Measurements from ENCODE around the gene PIGM. TPM values are rescaled to one million over a fixed set of nuclear protein-coding genes. Genes with fewer than 3 reads are reported as not detected.
A peak's percentile ranks its signal among the peaks of the same experiment; 100 is the strongest.

The PIGM gene
- total and polyA plus RNA-seq, 2 experiments from 2014 or later = 5.0 TPM

GRCh38 chr1:160069460-160070231, 37.9 kb upstream of the PIGM start, which contains the start of gene KCNJ10:
TSS of gene KCNJ10 (minus strand) at chr1:160070160. CDS start at chr1:160042532, 27,628 bp downstream.
- H3K4me2 ChIP-seq = peak within 1 kb of the TSS; percentile 83
- H3K4me3 ChIP-seq = peak within 1 kb of the TSS; percentile 87
- no peak for TF ChIP-seq POLR2AphosphoS5 (IDR thresholded peaks at IDR 0.05; ENCODE audit: low read depth)
- TF ChIP-seq ETS1 (IDR thresholded peaks at IDR 0.05) = no peak
- TF ChIP-seq REST (IDR thresholded peaks at IDR 0.05; ENCODE audit: unreplicated experiment) = no peak
- no peak for TF ChIP-seq STAT1 (IDR thresholded peaks at IDR 0.05; ENCODE audit: unreplicated experiment)
- no peak for TF ChIP-seq ZNF114 (CRISPR knock-in tag; IDR thresholded peaks at IDR 0.05)
- no peak for TF ChIP-seq CREB1 (CRISPR knock-in tag; IDR thresholded peaks at IDR 0.05; ENCODE audit: low read depth)
- TF ChIP-seq NANOG (IDR thresholded peaks at IDR 0.05; ENCODE audit: borderline replicate concordance) = no peak
- TF ChIP-seq EZH2phosphoT487 (IDR thresholded peaks at IDR 0.05; ENCODE audit: unreplicated experiment) = no peak
- TF ChIP-seq ZNF331 (CRISPR knock-in tag; IDR thresholded peaks at IDR 0.05; ENCODE audit: low read depth) = no peak
- no peak for TF ChIP-seq JUNB (IDR thresholded peaks at IDR 0.05; ENCODE audit: unreplicated experiment)
- no peak for TF ChIP-seq ZNF462 (CRISPR knock-in tag; IDR thresholded peaks at IDR 0.05)
- no peak within 1 kb of the TSS for H3K27ac Mint-ChIP-seq
- no peaks in the 10 kb centered on the region for H3K36me3 Mint-ChIP-seq (ENCODE audit: low read depth)
- no peak within 1 kb of the TSS for H3K27ac ChIP-seq (ENCODE audit: low read depth)
- peaks cover 4% of the 10 kb centered on the region; the same call in 1 of the 2 replicates for H3F3A ChIP-seq (replicated peaks; ENCODE audit: low read depth)
- H3K4me1 ChIP-seq (ENCODE audit: insufficient read depth) = peaks cover 21% of the 10 kb centered on the region
- no peaks in the 10 kb centered on the region for H3K9me2 ChIP-seq (ENCODE audit: insufficient read depth)
- DNase-seq (ENCODE audit: low spot score) (no peak), ATAC-seq (peak; percentile 20)
- no peaks in the 10 kb centered on the region for H4K20me1 ChIP-seq (replicated peaks; ENCODE audit: insufficient read depth)
- peaks cover 30% of the 10 kb centered on the region for H3K4me1 Mint-ChIP-seq
- no peaks in the 10 kb centered on the region for H3K79me2 ChIP-seq (replicated peaks; ENCODE audit: insufficient read depth)
- H3K36me3 ChIP-seq (ENCODE audit: insufficient read depth) = no peaks in the 10 kb centered on the region
- peaks cover 16% of the 10 kb centered on the region for H3K27me3 Mint-ChIP-seq (ENCODE audit: insufficient read depth, low read depth, poor library complexity)
- no peaks in the 10 kb centered on the region; the same call in 2 of the 3 replicates for H3K9me3 Mint-ChIP-seq
- peaks cover 42% of the 10 kb centered on the region for H3K27me3 ChIP-seq (ENCODE audit: insufficient read depth)
- H2AFZ ChIP-seq = peak within 1 kb of the TSS; percentile 97
- H3K4me3 Mint-ChIP-seq = peak within 1 kb of the TSS; percentile 84

Measured in GM23338 (cell line).